SJSA1 (cell line): ENCODE data around the gene CARS1. TPM values are rescaled to one million over a fixed set of nuclear protein-coding genes. Genes with fewer than 3 reads are reported as not detected.

Experiments
- DNase-seq, 2 experiments: peaks; one replicate each; pipeline ENCODE4 v3.0.0-alpha.2; 2015 to 2020; ENCODE audit warnings: low spot score in 2 of 2, low read depth in 1 of 2
- H3K27ac ChIP-seq: fragments of 250-450 bp; sonication (Bioruptor Pico); 2 replicates; pipeline ENCODE4 v1.5.1; 2020; ENCODE audit warnings: mild to moderate bottlenecking, moderate library complexity
- H3K27me3 ChIP-seq: fragments of 250-450 bp; sonication (Bioruptor Pico); replicated peaks from 2 replicates; pipeline ENCODE4 v1.5.1; 2020; ENCODE audit warnings: mild to moderate bottlenecking, moderate library complexity
- H3K36me3 ChIP-seq: fragments of 250-450 bp; sonication (Bioruptor Pico); 2 replicates; pipeline ENCODE4 v1.5.1; 2020; ENCODE audit warnings: mild to moderate bottlenecking
- H3K4me1 ChIP-seq: fragments of 250-450 bp; sonication (Bioruptor Pico); replicated peaks from 2 replicates; pipeline ENCODE4 v1.6.1; 2021; ENCODE audit warnings: mild to moderate bottlenecking
- H3K4me3 ChIP-seq: fragments of 250-450 bp; sonication (Bioruptor Pico); 2 replicates; pipeline ENCODE4 v1.5.1; 2020; ENCODE audit warnings: mild to moderate bottlenecking
- H3K9me3 ChIP-seq: fragments of 250-450 bp; sonication (Bioruptor Pico); replicated peaks from 2 replicates; pipeline ENCODE4 v1.5.1; 2020; ENCODE audit warnings: mild to moderate bottlenecking
- total RNA-seq: library from RNA; depleted of rRNA; stranded (reverse); fragments of >200 nt; shearing (Covaris generic); gene quantifications from 2 replicates; pipeline ENCODE4 v1.2.3, GENCODE V29; 2014

Gene CARS1
- total RNA-seq, 1 experiment from 2014 or later: 57.6 TPM

GRCh38 chr11:2982214-2982613 lies 75.0 kb downstream of the CARS1 start:
- no peaks in the 10 kb centered on the region for H3K9me3 ChIP-seq
- peaks cover 59% of the 10 kb centered on the region for H3K36me3 ChIP-seq
- no peak overlapping the region for H3K27ac ChIP-seq
- no peak overlapping the region for H3K4me3 ChIP-seq
- no peak for DNase-seq
- H3K4me1 ChIP-seq: no peaks in the 10 kb centered on the region
- H3K27me3 ChIP-seq: no peaks in the 10 kb centered on the region

GRCh38 chr11:2981130-2981529 lies 76.1 kb downstream of the CARS1 start:
- H3K27me3 ChIP-seq: no peaks in the 10 kb centered on the region
- H3K27ac ChIP-seq: no peak overlapping the region
- DNase-seq: no peak
- no peak overlapping the region for H3K4me3 ChIP-seq
- no peaks in the 10 kb centered on the region for H3K9me3 ChIP-seq
- H3K36me3 ChIP-seq: peaks cover 65% of the 10 kb centered on the region
- H3K4me1 ChIP-seq: no peaks in the 10 kb centered on the region

GRCh38 chr11:2980168-2980840 lies 76.9 kb downstream of the CARS1 start:
- H3K27ac ChIP-seq: no peak overlapping the region
- no peak overlapping the region for H3K4me3 ChIP-seq
- no peaks in the 10 kb centered on the region for H3K4me1 ChIP-seq

GRCh38 chr11:2977113-2977512 lies 80.1 kb downstream of the CARS1 start:
- no peak overlapping the region for H3K4me3 ChIP-seq
- DNase-seq: no peak
- H3K36me3 ChIP-seq: peaks cover 88% of the 10 kb centered on the region
- no peak overlapping the region for H3K27ac ChIP-seq
- no peaks in the 10 kb centered on the region for H3K9me3 ChIP-seq
- no peaks in the 10 kb centered on the region for H3K4me1 ChIP-seq
- no peaks in the 10 kb centered on the region for H3K27me3 ChIP-seq

More at GRCh38 chr11:2980168-2980840, 76.9 kb downstream of the CARS1 start:
- no peak for DNase-seq
- H3K27me3 ChIP-seq: no peaks in the 10 kb centered on the region
- H3K9me3 ChIP-seq: no peaks in the 10 kb centered on the region
- peaks cover 73% of the 10 kb centered on the region for H3K36me3 ChIP-seq

GRCh38 chr11:2976294-2977063 lies 80.7 kb downstream of the CARS1 start:
- no peak overlapping the region for H3K4me3 ChIP-seq
- no peak for DNase-seq
- peaks cover 88% of the 10 kb centered on the region for H3K36me3 ChIP-seq
- H3K9me3 ChIP-seq: no peaks in the 10 kb centered on the region
- no peaks in the 10 kb centered on the region for H3K4me1 ChIP-seq
- no peak overlapping the region for H3K27ac ChIP-seq
- H3K27me3 ChIP-seq: no peaks in the 10 kb centered on the region

- Histone ChIP-seq H3K27me3 (no peaks in the 10 kb centered on the region), H3K4me1 (no peaks in the 10 kb centered on the region), H3K27ac (no peak overlapping the region), H3K9me3 (no peaks in the 10 kb centered on the region), H3K4me3 (no peak overlapping the region), H3K36me3 (peaks cover 94% of the 10 kb centered on the region)
- DNase-seq: no peak
These were observed 81.6 kb downstream of the CARS1 start for GRCh38 chr11:2975594-2975993.

- no peaks in the 10 kb centered on the region for H3K9me3 ChIP-seq
- DNase-seq: no peak
- no peak overlapping the region for H3K27ac ChIP-seq
- no peaks in the 10 kb centered on the region for H3K4me1 ChIP-seq
- H3K36me3 ChIP-seq: peaks cover 100% of the 10 kb centered on the region
- no peak overlapping the region for H3K4me3 ChIP-seq
- H3K27me3 ChIP-seq: no peaks in the 10 kb centered on the region
These were observed 83.0 kb downstream of the CARS1 start for GRCh38 chr11:2974272-2974671.

- DNase-seq: no peak
- H3K36me3 ChIP-seq: peaks cover 100% of the 10 kb centered on the region
- H3K27ac ChIP-seq: no peak overlapping the region
- no peaks in the 10 kb centered on the region for H3K4me1 ChIP-seq
- H3K9me3 ChIP-seq: no peaks in the 10 kb centered on the region
- H3K27me3 ChIP-seq: no peaks in the 10 kb centered on the region
- no peak overlapping the region for H3K4me3 ChIP-seq
These were observed 88.8 kb downstream of the CARS1 start for GRCh38 chr11:2968341-2968900.

GRCh38 chr11:2964782-2965181 lies 92.4 kb downstream of the CARS1 start:
- no peak overlapping the region for H3K27ac ChIP-seq
- no peaks in the 10 kb centered on the region for H3K9me3 ChIP-seq
- no peaks in the 10 kb centered on the region for H3K4me1 ChIP-seq
- H3K36me3 ChIP-seq: peaks cover 98% of the 10 kb centered on the region
- H3K4me3 ChIP-seq: no peak overlapping the region
- DNase-seq: no peak
- no peaks in the 10 kb centered on the region for H3K27me3 ChIP-seq

GRCh38 chr11:2963761-2964160 lies 93.5 kb downstream of the CARS1 start:
- Histone ChIP-seq H3K4me3 (no peak overlapping the region), H3K9me3 (no peaks in the 10 kb centered on the region), H3K36me3 (peaks cover 98% of the 10 kb centered on the region), H3K27me3 (no peaks in the 10 kb centered on the region), H3K4me1 (no peaks in the 10 kb centered on the region), H3K27ac (no peak overlapping the region)
- DNase-seq: no peak

GRCh38 chr11:2963112-2963754 lies 94.0 kb downstream of the CARS1 start:
- Histone ChIP-seq H3K27ac (no peak overlapping the region), H3K27me3 (no peaks in the 10 kb centered on the region), H3K9me3 (no peaks in the 10 kb centered on the region), H3K4me1 (no peaks in the 10 kb centered on the region), H3K4me3 (no peak overlapping the region), H3K36me3 (peaks cover 98% of the 10 kb centered on the region)
- no peak for DNase-seq

GRCh38 chr11:2961080-2961479 lies 96.1 kb downstream of the CARS1 start:
- H3K36me3 ChIP-seq: peaks cover 98% of the 10 kb centered on the region

GRCh38 chr11:2960139-2960538 lies 97.1 kb downstream of the CARS1 start:
- no peaks in the 10 kb centered on the region for H3K4me1 ChIP-seq
- no peaks in the 10 kb centered on the region for H3K9me3 ChIP-seq
- H3K4me3 ChIP-seq: no peak overlapping the region
- no peak overlapping the region for H3K27ac ChIP-seq
- H3K36me3 ChIP-seq: peaks cover 98% of the 10 kb centered on the region
- DNase-seq: no peak
- no peaks in the 10 kb centered on the region for H3K27me3 ChIP-seq

More at GRCh38 chr11:2961080-2961479, 96.1 kb downstream of the CARS1 start:
- no peaks in the 10 kb centered on the region for H3K9me3 ChIP-seq
- no peaks in the 10 kb centered on the region for H3K27me3 ChIP-seq
- no peak overlapping the region for H3K27ac ChIP-seq
- no peak for DNase-seq
- H3K4me3 ChIP-seq: no peak overlapping the region
- H3K4me1 ChIP-seq: no peaks in the 10 kb centered on the region

- Histone ChIP-seq H3K9me3 (no peaks in the 10 kb centered on the region), H3K4me3 (no peak overlapping the region), H3K36me3 (peaks cover 98% of the 10 kb centered on the region), H3K4me1 (peaks cover 4% of the 10 kb centered on the region), H3K27ac (no peak overlapping the region), H3K27me3 (no peaks in the 10 kb centered on the region)
- DNase-seq: no peak
These were observed 99.0 kb downstream of the CARS1 start for GRCh38 chr11:2958251-2958650.
